Measurements from ENCODE around the gene CDH11.

CDH11 gene

GRCh38 chr16:65116216-65116615, 5.6 kb downstream of the CDH11 start:
- no peak for DNase-seq

GRCh38 chr16:65114527-65114926, 7.3 kb downstream of the CDH11 start:
- DNase-seq, result no peak

DNA sequence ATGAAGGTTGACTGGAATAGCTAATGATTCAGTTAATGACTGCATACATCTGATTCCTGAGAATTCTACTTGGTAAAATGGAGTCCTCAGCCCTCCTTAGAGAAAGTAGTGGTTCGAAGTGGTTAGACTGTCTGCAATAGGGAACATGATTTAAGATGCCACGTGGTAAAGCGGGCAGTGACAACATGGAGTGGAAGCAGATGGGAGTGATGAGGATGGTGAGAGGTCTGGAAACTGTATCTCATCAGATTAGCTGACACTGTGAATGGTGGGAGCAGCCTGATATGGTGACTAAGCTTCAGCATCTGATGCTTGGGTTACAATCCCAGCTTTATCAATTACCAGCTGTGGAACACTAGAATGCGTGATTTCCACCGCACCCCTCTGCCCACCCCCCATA, 8.4 kb downstream of the CDH11 start:
- no peak for DNase-seq

DNA sequence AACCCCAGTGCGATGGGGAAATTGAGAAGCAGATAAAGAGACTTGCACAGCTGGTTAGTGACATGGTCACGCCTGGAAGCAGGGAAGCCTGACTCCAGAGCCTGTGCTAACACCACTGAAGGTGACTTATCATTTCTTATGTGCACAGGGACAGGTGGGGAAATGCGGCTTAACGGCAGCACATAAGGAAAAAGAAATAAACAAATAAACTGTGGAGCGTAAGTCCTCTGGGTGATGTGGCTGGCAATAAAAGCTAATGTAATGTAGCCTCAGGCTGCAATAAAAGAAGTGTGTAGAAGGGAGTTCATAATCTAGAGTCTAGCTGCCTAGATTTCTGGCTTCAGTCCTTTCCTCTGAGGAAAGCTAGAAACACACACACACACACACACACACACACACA, 10.6 kb downstream of the CDH11 start:
- no peak for DNase-seq

DNA sequence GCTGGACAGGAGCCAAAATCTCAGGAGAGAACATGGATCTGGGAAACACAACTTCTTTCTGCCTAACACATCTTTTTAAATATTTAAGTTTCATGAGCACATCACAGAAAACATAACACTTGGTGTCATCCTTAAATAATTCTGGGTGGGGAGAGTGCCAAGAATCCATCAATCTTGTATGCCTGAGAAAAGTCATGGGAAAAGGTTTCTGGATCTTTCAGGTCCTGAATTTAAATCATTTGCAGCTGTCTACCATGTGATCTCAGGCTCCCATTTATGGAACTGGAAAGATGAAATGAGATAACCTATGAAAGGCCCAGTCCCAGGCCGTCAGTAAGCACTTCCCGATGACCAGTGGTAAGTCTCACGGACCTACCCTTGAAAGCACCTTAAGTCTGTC, 15.1 kb downstream of the CDH11 start:
- DNase-seq, result no peak

- DNase-seq, result no peak
Observed at GRCh38 chr16:65105171-65105570, 16.7 kb downstream of the CDH11 start.

DNA sequence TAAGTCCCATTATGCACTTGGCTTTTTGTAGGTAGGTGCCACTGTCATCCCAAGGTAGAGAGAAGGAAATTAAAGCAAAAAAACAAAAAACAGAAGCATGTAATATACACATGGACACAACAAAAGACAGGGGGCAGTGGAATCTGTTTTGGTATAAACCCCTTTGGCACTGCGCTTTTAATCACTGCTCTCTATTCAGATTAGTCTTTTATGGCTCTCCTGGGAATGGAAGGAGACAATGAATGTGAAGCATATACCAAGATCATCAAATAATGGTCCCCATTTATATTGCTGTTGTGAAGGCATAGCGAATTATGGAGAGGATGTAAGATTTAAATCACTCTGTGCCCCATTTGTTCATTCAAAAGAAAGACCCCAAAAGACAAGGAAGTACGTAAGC, 17.4 kb downstream of the CDH11 start:
- no peak for DNase-seq

- DNase-seq, result no peak
Observed at GRCh38 chr16:65102326-65102725, 19.5 kb downstream of the CDH11 start.

GRCh38 chr16:65101009-65101408, 20.9 kb downstream of the CDH11 start:
- no peak for DNase-seq

- no peak for DNase-seq
Observed at GRCh38 chr16:65099607-65100006, 22.3 kb downstream of the CDH11 start.

GRCh38 chr16:65098916-65099315, 22.9 kb downstream of the CDH11 start:
- DNase-seq, result no peak

DNA sequence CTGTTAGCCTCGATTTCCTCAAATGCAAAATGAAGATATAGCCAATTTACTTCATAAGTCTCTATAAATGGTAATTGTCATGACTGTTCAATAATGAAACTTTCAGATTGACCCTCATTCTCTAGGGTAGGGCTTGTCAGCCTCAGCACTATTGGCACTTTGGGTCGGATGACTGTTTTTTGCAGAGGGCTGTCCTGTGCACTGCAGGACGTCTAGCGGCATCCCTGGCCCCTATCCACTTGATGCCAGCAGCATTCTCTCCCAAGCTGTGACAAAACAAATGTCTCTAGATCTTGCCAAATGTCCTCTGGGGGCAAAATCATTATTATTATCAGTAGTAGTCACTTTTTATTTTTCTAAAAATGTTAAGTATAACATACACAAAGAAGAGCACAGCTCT, 24.6 kb downstream of the CDH11 start:
- no peak for DNase-seq

GRCh38 chr16:65095906-65096305, 26.0 kb downstream of the CDH11 start:
- no peak for DNase-seq

GRCh38 chr16:65095090-65095728, 26.7 kb downstream of the CDH11 start:
- no peak for DNase-seq

DNA sequence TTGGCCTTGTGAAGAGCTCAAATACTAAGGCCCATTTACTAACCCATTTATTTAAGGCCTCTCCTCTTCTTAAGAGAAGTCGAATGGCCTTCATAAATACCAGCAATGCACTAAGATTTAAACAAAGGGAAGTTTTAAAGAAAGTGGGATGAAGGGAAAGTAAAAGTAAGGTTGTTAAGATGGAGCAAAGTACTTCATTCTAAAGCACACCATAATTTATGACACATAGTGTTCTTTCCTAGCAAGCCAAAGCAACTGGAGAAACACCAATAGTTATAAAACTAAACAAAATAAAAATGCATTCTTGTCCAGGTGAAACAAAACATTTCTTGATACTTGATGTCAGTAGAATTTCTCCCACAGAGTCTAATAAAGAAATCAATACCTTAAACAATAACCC, 27.9 kb downstream of the CDH11 start:
- DNase-seq, result no peak

DNA sequence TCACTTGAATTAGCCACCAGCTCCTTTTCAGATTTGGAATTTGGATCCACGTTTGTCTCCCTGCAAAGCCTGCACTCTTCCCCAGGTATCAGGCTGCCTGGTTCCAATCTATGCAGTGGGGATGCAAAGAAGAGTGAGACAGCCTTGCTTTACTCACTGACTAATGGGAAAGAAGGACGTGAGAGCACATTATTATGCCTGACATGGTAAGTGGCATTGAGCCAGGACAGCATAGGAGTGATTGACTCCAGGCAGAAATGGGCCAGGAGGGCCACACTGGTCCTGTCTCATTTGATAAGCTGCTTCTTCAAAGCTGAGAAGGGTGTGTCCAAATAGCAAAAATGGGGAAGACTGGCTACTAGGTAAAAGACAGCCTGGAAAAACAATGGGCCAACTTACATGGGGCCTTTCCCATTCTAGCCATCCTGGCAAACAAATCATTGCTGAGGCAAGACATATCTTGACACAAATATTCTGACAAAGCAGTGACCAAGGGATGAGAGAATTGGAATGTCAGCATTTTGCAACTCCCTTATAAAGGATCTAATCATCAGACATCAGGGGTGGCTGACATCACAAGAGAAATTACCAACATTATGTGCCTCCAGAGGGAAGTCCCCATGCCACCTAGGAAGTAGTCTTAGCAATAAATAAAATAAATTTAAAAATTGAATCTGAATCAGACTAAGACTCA, 38.6 kb downstream of the CDH11 start:
- no peak for DNase-seq

GRCh38 chr16:65079549-65079948, 42.3 kb downstream of the CDH11 start:
- DNase-seq, result no peak

GRCh38 chr16:65077181-65077580, 44.7 kb downstream of the CDH11 start:
- DNase-seq, result no peak

GRCh38 chr16:65075877-65076276, 46.0 kb downstream of the CDH11 start:
- no peak for DNase-seq

- peak; percentile 65 for DNase-seq
Observed at GRCh38 chr16:65071433-65072311, 50.2 kb downstream of the CDH11 start.

GRCh38 chr16:65070831-65071432, 50.9 kb downstream of the CDH11 start:
- DNase-seq, result peak; percentile 75

DNA sequence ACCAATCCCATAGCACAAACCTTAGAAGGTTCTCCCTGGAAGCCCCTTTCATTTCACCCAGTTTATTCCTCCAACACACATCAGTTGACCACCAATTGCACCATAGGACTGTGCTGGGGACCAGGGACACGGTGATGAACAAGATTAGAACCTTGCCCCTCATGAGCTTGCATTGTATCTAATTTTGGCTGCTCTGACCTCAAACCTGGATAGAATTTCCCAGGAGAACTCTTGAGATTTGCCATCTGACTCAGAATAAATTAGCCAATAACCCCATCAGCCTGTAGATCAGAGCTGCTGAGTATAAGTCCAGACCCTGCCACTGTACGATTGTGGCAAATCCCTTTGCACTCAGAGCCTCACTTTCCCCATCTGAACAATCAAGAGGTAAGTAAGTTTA, 52.1 kb downstream of the CDH11 start:
- DNase-seq, result no peak

GRCh38 chr16:65069065-65069464, 52.8 kb downstream of the CDH11 start:
- DNase-seq, result no peak

Data from right hindlimb (tissue), 1 donor.